Femur (tissue), 1 donor: Measurements from ENCODE around the gene SCNN1A.

Experiments used
- DNase-seq: peaks from one replicate; pipeline ENCODE4 v3.0.0-alpha.2; 2017

Gene SCNN1A

DNA sequence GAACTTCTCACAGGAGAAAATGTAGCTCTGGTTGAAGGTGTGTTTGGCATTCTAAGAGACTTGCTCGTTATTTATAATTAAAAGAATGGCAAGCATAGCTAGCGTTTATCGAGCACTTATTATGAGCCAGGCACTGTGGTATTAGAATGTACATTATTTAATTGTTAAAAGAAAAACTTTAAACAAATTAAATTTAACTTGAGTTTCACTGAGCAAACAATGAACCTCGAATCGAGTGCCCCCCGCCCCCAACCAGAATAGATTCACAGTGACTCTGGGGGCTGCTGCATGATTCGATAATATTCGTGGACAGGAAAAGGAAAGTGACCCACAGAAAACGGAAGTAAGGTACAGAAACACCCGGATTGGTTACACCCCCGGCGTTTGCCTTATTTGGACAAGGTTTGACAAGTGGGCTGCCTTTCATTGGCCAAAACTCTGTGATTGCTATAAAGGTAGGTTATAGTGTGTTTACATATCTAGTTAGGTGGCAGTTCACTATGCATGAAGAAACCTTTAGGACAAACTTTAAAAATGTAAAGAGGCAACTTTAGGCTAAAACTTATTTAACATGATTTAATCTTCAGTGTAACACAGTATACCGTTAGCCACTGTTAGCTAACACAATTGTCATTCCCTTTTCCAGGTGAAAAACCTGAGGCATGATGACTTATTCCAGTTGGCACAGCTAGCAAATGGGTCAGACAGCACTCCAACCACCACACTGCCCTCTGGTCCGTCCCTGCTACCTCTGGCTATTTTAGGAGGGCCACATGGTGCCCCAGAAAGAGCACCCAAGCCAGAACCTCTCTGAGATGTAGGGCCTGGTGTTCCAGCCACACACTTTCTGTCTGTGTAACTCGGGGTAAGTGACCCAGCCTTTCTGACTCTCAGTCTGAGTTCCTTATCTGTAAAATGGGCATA, 7.1 kb downstream of the SCNN1A start:
- DNase-seq: no peak

DNA sequence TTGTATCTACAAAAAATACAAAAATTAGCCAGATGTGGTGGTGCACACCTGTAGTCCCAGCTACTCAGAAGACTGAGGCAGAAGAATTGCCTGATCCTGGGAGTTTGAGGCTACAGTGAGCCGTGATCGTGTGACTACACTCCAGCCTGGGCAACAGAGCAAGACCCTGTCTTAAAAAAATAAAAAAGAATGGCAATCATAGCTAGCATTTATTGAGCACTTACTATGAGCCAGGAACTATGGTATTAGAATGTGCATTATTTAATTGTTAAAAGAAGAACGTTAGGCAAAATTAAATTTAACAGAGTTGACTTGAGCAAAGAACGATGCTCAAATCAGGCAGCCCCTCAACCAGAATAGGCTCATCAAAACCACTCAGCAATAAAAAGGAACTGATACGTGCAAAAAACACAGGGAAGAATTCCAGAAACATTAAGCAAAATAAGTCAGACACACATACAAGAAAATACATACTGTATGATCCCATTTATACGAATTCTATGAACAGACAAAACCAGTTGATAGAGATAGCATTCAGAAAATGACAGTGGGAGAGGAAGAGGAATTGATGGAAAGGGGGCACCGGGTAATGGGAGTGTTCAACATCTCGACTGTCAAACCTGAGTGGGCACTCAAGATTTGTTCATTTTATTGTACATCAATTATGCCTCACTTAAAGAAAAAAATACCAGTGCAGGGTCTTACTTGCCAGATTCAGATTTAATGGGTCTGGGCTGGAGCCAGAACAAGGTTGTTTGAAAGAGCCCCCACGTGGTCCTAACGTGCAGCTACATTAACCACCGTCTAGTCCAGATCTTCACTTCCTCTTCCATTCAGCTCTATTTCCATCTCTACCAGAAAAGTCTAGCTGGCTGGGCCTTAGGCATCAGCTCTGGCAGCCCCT, 8.0 kb downstream of the SCNN1A start:
- no peak for DNase-seq

DNA sequence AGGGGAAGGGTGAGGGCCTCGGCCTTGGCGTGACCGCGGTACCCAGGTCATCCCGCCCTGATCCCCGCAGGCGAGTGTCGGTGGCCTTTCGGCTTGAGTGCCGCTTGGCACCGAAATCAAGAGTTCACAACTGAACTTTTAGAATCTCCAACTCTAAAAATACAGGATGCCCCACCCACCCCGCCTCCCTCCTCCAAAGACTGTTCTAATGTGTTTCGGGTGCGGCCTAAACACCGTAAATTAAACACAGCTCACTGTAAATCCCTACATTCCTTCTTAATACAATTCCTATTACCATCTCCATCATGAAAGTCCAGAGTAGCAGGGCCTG, 11.4 kb downstream of the SCNN1A start:
- no peak for DNase-seq

DNA sequence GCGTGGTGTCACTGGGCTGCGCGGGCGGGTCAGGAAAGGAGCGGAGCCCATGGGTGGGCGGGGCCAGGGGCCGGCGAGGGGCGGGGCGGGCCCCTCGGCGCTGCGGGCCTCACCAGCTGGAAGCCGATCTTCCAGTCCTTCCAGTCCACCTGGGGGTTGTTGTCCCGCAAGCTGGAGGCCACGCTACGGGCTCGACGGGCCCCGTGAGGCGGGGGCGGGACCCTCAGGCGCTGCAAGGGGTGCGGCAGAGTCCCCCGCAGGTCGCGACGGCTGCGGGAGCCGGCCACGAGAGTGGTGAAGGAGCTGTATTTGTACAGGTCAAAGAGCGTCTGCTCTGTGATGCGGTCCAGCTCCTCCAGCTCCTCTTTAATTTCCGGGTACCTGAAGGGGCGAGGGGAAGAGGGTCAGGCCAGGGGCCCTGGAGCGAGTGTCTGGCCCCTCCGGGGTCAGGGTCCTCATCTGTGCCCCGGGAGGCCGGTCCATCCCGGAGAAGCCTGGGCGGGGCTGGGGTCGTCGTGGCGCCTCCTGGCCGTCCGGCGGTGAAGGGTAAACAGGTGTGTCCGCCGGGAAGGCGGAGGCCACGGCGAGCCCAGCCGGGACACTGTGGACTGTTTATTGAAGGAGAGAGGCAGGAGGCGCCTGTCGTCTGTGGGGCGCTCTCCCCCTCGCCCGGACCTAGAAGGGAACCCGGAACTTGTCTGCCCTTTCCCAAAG, 11.9 kb downstream of the SCNN1A start:
- peak; percentile 76 for DNase-seq

DNA sequence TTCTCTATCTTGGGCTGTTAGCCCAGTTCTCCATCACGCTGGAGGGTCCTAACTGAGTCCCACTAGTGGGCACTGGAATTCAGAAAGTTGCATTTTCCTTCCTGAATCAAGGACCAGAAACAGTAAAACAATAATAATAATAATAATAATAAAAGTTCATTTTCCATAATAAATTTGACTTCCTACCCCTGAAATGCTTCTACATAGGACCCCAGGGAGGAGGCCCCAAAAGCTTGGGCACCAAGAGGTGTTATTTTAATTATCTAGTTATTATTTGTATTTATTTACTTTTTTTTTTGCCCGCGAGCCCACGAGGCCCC, 12.4 kb downstream of the SCNN1A start:
- no peak for DNase-seq

DNA sequence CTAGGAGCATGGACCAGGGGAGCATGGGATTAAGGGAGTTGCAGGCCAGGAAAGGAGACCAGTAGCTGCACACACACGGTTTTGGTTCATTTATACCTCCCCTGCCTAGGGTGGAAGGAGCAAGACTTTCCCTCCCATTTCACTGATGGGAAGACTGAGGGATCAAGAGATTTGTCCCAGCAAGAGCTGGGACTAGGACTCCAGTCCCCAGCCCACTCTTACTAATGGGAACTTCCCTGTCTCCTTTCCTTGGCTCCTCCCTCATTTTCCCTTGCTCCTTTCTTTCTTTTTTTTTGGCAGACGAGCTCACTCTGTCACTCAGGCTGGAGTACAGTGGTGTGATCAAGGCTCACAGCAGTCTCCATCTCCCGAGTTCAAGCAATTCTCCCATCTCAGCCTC, 13.0 kb downstream of the SCNN1A start:
- no peak for DNase-seq

DNA sequence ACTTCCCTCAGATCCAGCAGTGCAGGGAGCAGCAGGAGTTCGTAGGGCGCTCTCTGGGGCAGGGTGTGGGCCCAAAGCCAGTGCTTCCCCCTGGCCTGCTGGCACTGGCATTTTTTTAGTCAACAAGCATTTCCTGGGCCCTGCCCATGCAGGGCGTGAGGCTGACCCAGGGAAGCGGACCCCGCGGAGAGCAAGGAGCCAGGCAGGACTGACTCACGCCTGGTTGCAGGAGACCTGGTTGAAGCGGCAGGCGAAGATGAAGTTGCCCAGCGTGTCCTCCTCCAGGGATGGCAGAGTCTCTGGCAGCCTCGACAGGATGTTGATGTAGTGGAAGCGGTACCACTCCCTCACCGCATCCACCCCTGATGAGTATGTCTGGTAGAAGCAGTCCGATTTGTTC, 13.5 kb downstream of the SCNN1A start:
- DNase-seq: no peak

DNA sequence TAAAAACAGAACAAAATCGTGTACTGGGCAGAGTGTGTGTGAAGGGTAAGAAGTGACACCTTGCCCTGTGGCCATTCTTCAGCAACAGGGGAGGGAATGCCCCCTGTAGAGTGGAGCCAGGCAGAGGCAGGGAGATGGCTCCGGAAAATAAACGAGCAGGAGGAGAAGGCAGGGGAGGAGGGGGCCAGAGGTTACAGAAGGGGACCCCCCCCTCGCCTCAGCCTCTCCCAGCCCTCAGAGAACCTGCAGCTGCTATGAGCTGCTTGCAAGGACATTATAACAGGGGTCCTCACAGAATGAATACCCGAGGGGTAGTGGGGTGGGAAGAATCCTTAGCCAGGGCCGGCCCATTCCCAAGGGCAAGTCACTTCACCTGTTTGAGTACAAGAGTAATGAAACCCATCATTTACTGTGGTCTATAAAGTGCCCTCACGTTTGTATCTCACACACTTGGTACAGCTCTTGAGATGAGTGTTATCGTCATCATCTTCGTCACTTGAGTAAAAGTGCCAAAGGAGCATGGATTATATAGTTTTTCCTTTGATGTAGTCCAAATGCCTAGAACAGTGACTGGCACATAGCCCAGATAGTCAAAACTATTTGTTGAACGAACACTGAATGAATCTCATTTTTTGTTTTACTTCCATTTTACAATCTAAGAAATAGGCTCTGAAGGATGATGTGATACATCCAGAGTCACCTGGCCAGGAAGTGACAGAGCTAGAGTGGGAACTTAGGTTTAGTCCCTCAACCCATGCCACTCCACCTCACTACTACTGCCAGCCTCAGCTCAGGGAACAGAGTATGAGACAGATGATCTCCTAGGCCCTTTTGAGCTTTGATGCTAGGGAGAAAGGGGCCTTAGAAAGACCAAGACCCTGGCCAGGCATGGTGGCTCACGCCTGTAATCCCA, 14.5 kb downstream of the SCNN1A start:
- DNase-seq: no peak

DNA sequence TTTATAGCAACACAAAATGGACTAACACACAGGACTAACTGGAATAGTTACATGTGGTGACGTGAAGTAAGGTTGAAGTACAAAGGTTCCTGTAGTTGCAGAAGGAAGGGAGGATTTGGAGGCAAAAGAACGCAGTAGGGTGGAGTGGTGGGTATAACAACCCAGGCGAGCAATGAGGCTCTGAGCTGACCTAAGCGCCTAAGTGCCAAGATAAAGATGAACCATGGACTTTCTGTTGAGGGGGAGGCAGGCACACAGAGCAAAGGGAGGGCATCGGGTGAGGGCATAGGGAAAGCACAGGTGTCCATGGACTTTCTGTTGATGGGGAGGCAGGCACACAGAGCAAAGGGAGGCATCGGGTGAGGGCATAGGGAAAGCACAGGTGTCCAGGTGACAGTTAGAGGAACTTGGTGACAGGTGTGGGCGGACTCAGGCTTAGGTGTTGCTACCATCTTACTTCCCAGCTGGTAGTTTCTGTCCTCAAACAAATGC, 15.2 kb downstream of the SCNN1A start:
- no peak for DNase-seq

DNA sequence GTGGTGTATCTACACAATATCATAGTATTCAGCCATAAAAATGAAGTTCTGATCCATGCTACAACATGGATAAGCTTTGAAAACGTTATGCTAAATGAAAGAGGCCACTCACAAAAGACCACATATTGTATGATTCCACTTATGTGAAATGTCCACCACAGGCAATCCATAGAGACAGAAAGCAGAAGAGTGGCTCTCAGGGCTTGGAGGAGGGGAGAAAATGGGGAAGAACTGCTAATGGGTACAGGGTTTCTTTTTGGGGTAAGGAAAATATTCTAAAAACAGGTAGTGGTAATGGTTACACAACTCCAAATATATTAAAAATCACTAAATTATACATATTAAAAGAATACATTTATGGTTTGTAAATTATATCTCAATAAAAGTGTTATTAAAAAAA, 16.5 kb downstream of the SCNN1A start:
- DNase-seq: peak; percentile 11

DNA sequence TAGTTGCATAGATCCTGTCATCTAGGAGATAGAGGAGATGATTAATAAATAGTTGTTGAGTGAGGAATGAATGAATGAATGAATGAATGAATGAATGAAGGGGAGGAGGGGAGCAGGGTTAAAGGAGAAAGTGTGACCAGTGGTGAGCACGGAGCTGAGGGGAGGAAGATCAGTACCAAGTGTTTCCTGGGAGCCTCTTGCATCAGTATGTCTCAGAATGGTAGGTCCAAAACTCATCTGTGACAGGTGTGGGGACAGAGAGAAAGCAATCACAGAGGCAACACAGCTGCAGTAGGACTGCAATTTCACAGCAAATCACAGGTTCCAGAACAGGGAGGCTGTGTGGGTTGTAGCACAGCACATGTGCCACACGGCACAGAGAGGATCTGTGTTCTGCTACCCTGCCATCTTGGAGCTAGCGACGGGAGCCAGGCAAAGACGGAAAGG, 19.0 kb downstream of the SCNN1A start:
- peak; percentile 8 for DNase-seq

DNA sequence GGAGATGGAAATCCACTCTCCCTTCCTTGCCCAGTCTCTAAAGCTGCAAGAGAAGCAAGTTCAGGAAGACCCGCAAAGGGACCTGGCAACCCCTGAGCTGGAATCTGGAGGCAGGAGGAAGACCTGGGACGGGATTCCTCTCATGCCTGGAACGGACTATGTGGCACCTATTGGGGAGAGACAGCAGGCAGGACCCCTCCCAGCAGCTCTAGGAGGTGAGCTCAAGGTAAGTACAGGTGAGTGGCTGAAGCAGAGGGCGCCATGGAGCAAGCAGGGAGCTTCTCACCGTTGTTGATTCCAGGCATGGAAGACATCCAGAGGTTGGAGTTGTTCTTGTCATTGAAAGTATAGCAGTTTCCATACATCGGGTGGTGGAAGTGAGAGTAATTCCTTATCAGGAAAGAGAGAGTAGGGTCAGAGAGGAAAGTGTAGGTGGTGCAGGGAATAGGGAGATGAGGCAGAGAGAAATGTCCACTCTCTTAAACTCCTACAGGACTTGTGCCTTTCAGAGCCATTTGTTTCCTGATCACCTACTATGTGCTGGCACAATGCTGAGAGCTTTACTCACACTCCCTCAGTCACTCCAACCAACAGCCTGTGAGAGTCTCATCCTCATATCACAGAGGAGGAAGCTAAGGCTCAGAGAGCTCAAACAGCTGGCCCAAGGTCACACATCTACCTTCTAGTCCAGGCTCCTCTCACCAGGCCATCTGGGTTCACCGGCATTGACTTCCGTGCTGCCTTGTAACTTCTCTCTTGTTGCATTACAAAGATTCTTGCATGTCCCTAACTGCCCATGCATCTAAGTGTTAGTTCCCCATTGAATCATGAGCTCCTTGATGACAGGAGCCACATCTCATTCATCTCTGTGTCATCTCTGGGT, 19.6 kb downstream of the SCNN1A start:
- DNase-seq: peak; percentile 19

DNA sequence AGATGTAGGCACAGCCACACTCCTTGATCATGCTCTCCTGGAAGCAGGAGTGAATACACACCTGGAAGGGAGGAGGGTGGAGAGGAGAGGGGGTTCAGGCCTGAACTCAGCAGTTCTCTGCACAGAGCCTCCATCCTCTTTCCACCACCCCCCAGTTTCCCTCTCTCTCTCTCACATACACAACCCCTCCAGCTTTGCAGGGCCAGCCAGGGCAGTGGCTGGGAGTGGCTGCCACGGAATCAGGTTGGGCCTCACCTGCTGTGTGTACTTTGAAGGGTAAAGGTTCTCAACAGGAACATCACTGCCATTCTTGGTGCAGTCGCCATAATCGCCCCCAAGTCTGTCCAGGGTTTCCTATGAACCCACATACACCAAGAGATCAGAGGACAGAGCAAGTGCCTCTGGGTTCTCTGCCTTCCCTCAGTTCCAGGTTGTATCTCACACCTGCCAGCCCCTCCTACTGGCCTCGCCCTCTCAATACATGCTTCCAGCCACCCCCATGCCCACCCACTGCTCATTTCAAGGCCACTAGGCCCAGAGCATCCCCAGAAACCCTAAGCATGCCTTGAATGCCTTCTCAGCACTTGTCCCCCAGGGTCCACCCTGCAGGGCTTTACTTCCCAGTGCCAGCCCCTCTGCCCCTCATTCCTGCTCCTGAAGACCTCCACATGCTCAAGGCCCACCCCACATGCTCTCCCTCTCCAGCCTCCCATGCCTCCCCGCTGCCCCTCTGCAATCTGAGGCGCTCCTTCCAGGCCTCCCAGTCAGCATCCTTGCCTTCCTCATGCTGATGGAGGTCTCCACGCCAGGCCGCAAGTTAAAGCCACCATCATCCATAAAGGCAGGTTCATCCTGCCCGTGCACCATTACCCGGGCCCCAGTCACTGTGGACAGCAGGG, 20.6 kb downstream of the SCNN1A start:
- DNase-seq: peak; percentile 8

DNA sequence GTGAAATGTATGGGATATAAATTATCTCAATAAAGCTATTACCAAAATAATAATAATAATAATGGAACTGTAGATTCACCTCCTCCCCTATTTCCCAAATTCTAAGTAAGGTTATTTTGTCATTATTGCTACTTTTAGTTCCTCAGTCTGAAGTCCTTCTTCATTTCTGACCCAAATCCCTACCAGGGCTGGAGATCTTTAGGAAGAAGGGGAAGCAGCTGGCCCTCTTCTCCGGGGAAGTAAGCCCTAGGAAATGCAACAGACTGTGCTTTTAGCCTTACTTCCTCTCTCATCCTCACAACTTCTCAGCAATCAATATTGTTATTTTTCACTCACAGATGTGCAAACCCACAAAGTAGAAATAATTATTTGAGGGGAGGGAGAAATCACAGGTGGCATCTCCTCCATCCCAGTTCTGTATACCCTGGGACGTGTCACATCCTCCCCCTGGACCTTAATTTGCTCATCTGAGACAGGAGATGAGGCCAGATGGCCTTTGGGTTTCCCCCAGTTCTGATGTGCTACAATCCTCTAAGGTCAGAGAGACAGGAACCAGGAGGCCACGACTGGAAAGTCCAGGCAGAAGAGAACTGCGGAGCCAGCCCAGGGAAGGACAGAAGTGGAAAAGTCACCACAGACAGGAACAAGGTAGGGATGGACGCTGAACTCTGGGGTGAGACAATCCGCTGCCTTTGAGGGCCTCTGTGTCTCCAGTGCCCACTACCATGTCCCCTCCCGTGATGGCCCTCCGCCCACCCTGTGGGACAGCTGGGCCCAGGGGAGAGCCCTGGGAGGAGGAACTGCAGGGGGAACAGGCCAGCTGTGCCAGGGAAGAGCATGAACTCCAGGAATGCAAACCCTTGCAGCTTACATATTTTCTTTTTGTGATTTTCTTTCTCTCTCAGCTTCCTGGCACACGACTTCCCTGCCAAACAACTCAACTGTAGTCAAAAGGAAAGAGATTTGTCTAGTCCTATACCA, 22.9 kb downstream of the SCNN1A start:
- DNase-seq: no peak

DNA sequence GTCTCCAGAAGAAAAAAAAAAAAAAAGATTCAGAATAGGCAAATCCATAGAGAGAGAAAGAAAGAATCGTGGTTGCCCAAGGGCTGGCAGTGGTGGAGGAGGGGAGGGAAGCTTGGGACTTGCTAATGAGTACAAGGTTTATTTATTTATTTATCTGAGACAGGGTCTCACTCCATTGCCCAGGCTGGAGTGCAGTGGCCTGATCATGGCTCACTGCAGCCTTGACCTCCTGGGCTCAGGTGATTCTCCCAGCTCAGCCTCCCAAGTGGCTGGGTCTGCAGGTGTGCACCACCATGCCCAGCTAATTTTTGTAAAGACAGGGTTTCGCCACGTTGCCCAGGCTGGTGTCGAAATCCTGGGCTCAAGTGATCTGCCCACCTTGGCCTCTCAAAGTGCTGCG, 23.7 kb downstream of the SCNN1A start:
- DNase-seq: no peak

DNA sequence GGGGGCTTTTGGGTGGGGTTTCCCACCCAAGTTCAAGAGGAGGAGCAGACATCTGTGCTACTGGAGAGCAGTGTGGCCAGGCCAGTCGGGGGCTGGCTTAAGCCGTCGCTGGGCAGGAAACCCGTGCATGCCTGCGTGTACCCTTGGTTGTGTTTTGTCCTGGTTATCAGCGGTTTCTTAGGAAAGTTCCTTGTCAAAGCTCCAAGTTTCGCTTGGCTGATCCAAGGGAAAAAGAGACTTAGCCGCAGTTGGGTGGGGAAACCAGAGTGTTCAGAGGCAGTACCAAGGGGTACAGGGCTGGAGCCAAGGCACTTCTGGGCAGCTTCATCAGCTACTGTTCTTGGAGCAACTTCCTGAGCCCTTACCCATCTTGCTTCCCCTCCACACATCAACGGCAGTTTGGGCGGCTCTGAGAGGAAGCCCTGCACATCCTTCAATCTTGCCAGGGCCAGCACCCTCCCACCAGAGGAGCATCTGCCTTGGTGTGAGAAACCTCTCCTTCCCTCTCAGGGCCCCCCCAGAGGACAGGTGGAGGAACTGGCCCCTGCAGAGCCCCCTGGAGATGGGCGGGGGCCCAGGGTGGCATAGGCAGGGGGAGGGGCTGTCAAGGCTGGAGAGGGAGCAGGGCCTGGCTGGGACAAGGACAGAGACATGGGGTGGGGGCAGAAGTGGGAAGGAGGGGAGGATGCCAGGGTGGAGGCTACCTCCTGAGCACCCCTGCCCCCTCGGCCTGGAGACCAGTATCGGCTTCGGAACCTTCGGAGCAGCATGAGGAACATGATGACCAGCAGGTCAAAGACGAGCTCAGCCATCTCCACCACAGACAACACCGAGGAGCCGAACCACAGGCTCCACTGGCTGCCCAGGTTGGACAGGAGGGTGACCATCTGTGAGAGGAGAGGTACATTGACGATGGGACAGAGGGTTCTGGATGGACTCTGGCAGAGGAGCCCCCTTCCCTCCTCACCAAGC, 27.7 kb downstream of the SCNN1A start:
- DNase-seq: peak; percentile 75

DNA sequence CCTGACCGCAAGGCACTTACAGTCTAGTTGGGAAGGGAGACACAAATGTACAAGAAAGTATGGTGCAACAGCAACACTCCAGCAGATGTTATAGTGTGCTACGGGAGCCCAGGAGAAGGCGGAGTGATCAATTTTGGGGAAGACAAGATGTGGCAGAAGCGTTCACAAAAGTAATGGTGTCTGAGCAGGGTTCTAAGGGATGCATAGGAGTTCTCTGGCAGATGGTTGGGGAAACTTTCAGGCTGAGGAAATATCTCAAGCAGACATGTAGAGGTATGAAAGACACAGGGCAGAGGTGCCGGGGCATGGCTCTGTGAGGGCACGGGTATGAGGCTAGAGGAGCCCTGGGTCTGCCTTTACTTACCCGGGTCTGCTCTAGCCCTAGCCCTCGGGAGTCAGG, 28.4 kb downstream of the SCNN1A start:
- DNase-seq: no peak
